Renal pelvis (tissue), 4 donors: ENCODE data around the gene ARG2. TPM values are rescaled to one million over a fixed set of nuclear protein-coding genes. Genes with fewer than 3 reads are reported as not detected.
"Not testable (repeated sequence)": the region's sequence is repeated elsewhere in the genome, so short reads cannot be mapped to it uniquely, and the experiment has no call there.

Experiments
- DNase-seq: peaks from one replicate; pipeline ENCODE4 v3.0.0-alpha.2; 2013
- polyA plus RNA-seq, 3 donors: library from polyadenylated mRNA; unstranded; fragments of 120-200 nt; gene quantifications; one replicate each; pipeline ENCODE4 v1.2.1, GENCODE V29; 2013; ENCODE audit not compliant: insufficient read length in 3 of 3

Gene ARG2
- polyA plus RNA-seq, 3 donors: 7.7 to 20.6 (median 11.6) TPM

GRCh38 chr14:67582061-67582460, 37.7 kb upstream of the ARG2 start:
- no peak for DNase-seq

DNA sequence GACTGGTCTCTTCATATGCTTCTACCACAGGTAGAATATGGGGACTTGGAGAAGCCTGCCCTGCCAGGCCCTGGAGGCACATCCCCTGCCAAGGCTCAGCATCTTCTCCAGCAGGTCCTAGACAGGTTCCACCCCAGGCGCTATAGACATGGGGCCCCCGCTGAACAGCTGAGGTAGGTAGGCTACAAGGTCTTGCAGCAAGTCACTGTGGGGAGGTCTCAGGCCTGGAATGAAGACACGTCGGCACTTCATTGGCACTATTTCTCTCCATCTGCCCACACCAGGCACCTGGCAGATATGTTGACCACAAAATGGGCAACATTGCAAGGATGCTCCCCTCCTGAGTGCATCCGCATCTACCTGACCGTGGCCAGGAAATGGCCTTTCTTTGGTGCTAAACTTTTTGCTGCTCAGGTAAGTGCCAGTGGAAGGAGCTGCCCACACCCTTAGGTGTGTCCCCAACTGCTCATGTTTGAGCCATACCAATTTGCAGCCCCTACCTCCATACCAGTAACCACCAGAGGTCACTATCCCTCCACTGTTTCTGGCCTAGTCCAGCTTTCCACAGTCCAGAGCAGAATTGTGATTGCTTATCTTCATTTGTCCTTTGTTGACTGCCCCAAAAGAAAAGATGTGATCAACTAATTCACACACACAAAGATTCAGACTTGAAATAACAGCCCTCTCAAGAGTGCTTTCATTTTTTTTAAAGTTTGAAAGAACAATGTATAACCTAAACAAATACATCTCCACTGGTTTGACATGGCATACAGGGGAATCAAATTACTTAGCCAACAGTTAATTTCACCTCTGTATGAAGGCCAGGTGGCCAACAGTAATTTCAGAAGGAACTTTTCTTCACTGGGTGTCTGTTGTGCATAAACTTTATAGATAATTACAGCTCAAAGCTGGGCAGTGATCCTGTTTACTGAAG, 35.7 kb upstream of the ARG2 start:
- DNase-seq: no peak

GRCh38 chr14:67584978-67585377, 34.7 kb upstream of the ARG2 start:
- no peak for DNase-seq

DNA sequence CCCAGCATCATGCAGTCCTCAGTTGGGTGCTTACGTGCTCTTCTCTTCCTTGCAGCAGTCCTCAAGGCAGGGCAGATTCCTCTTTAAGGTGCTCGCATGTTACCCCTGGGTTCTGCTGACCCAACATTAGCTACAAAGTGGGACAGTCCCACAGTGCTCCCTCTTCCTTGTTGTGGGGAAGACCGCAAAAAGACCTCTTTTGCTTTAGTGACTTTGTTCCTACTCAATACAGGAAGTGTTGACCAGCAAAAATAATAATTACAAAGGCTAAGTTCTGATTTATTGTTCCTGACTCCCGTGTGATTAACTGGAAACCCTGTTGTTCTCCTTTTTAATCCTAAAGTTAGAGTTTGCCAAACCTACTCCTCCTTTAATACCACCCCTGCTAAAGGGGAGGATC, 33.4 kb upstream of the ARG2 start:
- no peak for DNase-seq

GRCh38 chr14:67589204-67589770, 30.4 kb upstream of the ARG2 start:
- DNase-seq: no peak

- DNase-seq: not testable (repeated sequence)
Measured at GRCh38 chr14:67593650-67594049, 26.1 kb upstream of the ARG2 start.

- no peak for DNase-seq
Measured at GRCh38 chr14:67595392-67595791, 24.3 kb upstream of the ARG2 start.

DNA sequence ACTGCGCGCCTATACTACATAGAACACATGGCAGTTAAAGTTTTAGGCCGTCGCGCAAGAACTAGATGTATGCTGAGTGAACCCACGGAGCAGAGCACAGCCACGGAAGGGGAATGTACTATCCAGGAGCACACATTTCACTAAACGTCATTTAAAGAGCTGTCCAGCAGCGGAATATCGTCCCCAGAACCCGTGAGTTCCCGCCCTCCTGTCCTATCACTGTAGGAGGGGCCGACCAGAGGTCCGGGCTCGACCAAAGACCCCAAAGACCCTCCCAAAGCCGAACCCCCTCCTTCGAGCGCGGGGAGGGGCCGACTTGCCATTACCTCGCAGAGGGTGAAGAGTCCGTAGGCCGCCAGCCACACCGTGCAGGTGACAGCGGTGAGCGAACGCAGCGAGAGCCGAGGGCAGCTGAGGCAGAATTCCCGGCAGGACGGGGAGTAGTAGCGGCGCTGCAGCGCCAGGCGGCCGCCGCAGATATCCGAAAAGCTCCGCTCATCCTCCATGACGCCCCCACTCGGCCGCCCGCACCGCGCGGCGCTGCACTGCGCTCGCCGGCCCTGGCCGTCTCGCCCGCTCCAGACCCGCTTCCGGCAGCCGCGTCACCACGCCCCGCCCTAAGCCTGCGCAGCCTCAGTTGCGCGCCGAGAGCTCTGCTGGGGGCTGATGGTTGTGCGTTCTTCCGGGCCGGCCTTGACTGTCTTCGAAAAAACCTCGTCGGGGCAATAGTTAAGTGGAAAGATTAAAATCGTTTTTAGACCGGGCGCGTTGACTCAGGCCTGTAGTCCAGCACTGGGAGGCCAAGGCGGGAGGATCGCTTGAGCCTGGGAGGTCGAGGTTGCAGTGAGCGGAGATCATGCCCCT, 19.8 kb upstream of the ARG2 start, which contains the start of gene PIGH:
Gene PIGH, minus strand, starts transcription at position 571 of the 864 bp plus-strand sequence. Its CDS starts 65 bp downstream, at position 506.
- peak; percentile 87 for DNase-seq

GRCh38 chr14:67600562-67600974, 19.2 kb upstream of the ARG2 start:
- not testable (repeated sequence) for DNase-seq

DNA sequence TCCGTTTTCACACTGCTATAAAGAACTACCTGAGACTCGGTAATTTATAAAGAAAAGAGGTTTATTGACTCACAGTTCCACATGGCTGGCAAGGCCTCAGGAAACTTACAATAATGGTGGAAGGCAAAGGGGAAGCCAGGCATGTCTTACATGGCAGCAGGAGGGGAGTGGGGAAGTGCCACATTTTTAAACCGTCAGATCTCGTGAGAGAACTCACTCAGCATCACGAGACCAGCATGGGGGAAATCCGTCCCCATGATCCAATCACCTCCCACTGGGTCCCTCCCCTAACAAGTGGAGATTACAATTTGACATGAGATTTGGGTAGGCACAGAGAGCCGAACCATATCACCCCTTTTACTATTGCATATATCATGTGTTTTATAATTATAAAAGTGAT, 17.6 kb upstream of the ARG2 start:
- DNase-seq: no peak

DNA sequence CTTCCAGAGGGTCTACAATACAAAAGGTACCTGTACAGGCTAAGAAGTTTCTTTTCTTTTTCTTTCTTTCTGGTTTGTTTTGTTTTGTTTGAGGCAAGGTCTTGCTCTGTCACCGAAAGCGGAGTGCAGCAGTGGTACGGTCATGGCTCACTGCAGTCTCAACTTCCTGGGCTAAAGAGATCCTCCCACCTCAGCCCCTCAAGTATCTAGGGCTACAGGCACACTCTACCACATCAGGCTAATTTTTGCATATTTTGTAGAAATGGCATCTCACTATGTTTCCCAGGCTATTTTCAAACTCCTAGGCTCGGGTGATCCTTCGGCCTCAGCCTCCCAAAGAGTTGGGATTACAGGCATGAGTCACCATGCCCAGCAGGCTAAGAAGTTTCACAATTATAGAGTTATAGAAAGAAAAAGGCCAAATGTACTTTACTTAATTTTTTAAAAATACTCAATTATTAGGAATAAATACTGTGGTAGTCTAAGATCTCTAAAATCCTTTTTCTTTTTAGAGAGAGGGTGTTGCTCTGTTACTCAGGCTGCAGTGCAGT, 16.6 kb upstream of the ARG2 start:
- DNase-seq: peak; percentile 52

DNA sequence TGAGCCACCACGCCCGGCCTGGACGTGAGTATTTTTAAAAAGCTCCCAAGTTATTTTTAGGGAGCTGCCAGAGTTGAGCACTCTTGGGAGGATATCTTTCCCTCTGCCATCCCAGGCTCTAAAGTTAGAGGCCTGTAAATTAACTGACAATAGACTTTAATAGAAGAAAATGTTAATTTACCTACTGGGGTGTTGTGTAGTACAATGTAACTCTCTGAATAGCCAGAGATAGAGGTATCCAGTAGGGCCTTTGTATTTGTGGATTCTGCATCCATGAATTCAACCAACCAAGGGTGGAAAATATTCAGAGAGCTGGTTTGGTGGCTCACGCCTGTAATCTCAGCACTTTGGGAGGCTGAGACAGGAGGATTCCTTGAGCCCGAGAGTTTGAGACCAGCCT, 12.1 kb upstream of the ARG2 start:
- no peak for DNase-seq

- no peak for DNase-seq
Measured at GRCh38 chr14:67609642-67610310, 9.9 kb upstream of the ARG2 start.

GRCh38 chr14:67610491-67610890, 9.2 kb upstream of the ARG2 start:
- no peak for DNase-seq

- DNase-seq: peak; percentile 88
Measured at GRCh38 chr14:67618617-67619063, 1.1 kb upstream of the ARG2 start.

DNA sequence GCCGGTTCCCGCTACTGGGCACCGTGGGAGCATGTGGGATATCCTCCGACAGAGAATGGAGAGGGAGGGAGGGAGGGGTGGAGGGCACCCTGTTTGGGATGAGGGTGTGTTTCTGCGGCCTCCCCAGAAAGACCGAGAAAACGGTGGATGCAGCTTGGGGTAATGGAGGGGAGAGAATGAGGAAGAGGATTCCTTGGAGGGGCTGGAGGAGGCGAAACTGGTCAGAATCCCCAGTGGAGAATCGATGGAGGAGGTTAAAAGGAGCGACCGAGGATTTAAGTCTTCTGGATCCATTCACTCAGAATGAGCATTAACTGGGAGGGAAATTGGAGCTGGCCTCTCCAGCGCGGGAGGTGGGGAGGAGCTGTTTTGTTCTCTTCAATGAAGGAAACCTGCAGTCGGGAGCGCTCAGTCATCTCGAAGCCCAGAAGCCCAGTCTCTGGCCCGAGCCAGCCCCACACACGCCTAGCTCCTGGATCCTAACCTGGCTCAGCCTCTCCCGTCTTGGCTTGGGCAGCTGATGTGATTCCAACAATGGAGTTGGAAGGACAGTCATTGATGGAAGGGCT, 581 bp downstream of the ARG2 start:
- peak; percentile 52 for DNase-seq

- peak; percentile 60 for DNase-seq
Measured at GRCh38 chr14:67622675-67623074, 3.0 kb downstream of the ARG2 start.

GRCh38 chr14:67623114-67623513, 3.4 kb downstream of the ARG2 start:
- peak; percentile 11 for DNase-seq

DNA sequence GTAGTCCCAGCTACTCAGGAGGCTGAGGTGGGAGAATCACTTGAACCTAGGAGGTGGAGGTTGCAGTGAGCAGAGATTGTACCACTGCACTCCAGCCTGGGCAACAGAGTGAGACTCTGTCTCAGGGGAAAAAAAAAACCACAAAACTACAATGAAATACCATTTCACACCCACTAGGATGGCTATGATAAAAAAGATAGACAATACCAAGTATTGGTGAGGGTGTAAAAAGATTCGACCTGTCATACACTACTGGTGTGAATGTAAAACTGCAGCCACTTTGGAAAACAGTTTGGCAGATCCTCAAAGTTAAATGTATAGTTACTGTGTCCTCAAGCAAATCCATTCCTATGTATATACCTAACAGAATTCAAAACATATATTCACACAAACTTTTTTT, 6.4 kb downstream of the ARG2 start:
- DNase-seq: not testable (repeated sequence)

GRCh38 chr14:67627519-67627918, 7.8 kb downstream of the ARG2 start:
- no peak for DNase-seq

- no peak for DNase-seq
Measured at GRCh38 chr14:67630186-67630585, 10.5 kb downstream of the ARG2 start.
